ENCODE measurements around the gene NCR1.
"Not testable (repeated sequence)": the region's sequence is repeated elsewhere in the genome, so short reads cannot be mapped to it uniquely, and the experiment has no call there.

Gene NCR1

GRCh38 chr19:54905421-54905802, 536 bp upstream of the NCR1 start:
- DNase-seq = no peak
- intact Hi-C loops (cut with DNase I) = no loop called here

DNA sequence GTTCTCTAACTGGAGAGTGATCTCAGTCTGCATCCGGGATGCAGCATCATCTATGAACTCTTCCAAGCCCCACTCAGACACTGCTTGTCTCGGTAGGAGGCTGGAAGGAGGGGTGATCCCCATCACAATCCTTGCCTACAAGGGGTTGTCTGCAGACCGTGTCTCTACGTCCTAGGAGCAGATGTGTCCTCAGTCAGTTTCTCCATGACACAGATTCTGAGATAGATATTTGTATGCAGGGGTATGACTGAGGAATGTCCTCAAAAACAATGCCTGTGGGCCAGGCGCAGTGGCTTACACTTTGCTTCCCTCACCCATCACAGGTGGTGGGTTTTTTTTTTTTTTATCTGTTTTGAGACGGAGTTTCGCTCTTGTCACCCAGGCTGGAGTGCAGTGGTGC, 871 bp downstream of the NCR1 start:
- peak in 1 of 10 donors; percentile 1 for DNase-seq
- intact Hi-C loops (cut with DNase I) = no loop called here

DNA sequence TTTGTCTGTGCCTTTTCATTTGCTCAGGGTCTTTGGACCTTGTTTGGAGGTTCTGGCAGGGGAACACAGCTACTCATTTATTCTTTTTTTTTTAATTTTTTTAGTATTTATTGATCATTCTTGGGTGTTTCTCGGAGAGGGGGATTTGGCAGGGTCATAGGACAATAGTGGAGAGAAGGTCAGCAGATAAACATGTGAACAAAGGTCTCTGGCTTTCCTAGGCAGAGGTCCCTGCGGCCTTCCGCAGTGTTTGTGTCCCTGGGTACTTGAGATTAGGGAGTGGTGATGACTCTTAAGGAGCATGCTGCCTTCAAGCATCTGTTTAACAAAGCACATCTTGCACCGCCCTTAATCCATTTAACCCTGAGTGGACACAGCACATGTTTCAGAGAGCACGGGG, 2.0 kb downstream of the NCR1 start:
- DNase-seq; intact Hi-C loops (cut with DNase I): not testable (repeated sequence)

DNA sequence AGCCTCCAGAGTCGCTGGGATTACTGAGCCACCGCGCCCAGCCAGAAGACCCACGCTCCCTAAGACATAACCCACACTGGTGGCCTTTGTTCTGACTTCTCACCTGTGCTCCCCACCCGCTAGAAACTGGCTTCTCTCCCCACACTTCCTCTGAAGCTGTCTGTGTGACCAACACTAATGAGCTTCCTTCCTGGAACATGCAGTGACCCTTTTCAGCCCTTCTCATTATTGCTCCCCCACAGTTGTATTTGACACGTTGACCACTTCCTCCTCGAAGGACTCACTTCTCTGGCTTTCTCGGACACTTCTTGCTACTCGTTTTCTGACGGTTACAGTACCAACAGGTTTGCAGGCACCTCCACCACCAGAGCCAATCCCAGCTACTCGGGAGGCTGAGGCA, 10.9 kb downstream of the NCR1 start:
- peak in 2 of 10 donors; percentile 8 to 22 for DNase-seq
- intact Hi-C loops (cut with DNase I) = no loop called here

DNA sequence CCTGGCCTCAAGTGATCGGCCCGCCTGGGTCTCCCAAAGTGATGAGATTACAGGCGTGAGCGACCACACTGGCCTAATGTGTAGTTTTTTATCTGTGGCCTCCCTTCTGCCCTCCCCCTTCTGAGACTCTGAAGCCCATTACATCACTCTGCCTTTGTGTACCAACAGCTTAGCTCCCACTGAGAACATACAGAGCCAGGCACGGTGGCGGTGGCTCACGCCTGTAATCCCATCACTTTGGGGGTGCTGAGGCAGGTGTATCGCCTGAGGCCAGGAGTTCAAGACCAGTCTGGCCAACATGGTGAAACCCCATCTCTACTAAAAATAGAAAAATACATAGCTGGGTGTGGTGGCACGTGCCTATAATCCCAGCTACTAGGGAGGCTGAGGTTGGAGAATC, 12.6 kb downstream of the NCR1 start:
- DNase-seq = peak in 1 of 10 donors; percentile 27
- intact Hi-C loops (cut with DNase I) = no loop called here

GRCh38 chr19:54919646-54920563, 14.0 kb downstream of the NCR1 start:
- DNase-seq = peak in 2 of 10 donors; percentile 59 to 66
- intact Hi-C loops (cut with DNase I) = not testable (repeated sequence)

- DNase-seq = peak in 1 of 10 donors; percentile 0
- intact Hi-C loops (cut with DNase I) = no loop called here
These were observed 15.1 kb downstream of the NCR1 start for GRCh38 chr19:54921082-54921481.

DNA sequence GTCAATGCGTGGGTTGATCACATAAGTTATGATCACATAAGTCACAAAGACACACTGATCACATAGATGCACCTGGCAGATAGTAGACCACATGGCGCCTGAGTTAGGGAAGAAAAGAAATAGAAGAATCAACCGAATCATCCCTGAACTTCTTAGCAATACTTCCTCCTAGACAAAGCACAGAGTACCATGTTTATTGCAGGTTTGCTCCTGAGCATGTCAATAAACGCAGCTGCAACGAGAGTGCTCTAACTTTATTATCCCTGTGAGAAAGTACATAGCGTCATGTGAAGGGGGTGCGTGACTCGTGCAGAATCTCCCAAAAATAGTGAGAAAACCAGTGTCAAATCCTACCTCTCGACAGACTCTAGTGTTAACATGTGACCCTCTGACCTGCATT, 17.3 kb downstream of the NCR1 start:
- no peak for DNase-seq
- intact Hi-C loops (cut with DNase I) = no loop called here

GRCh38 chr19:54928299-54928698, 22.4 kb downstream of the NCR1 start:
- intact Hi-C loops (cut with DNase I) = no loop called here

DNA sequence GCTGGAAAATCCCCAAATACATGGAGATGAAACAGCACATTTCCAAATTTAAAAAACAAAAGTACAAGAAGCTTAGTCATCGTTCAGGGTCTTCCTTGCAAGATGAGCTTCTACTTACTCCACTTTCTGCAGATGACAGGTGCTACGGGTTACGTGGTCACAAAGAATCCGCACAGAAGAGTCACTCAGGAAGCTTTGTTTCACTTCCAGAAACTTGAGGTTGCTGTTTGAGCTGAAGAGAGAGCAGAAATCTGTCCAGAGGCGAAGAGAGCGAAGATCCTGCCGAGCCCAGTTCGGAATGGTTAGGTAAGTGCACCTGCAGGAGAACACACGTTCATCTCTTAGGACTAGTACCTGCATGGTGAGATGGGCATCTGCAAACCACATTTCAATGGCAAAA, 32.0 kb downstream of the NCR1 start:
- DNase-seq = no peak
- intact Hi-C loops (cut with DNase I) = no loop called here

More at GRCh38 chr19:54928299-54928698, 22.4 kb downstream of the NCR1 start:
- no peak for DNase-seq

- intact Hi-C loops (cut with DNase I) = no loop called here
These were observed 33.0 kb downstream of the NCR1 start for GRCh38 chr19:54938906-54939305.

GRCh38 chr19:54939538-54939937, 33.6 kb downstream of the NCR1 start:
- DNase-seq; intact Hi-C loops (cut with DNase I): not testable (repeated sequence)

More at GRCh38 chr19:54938906-54939305, 33.0 kb downstream of the NCR1 start:
- no peak for DNase-seq

GRCh38 chr19:54943772-54944361, 37.9 kb downstream of the NCR1 start:
- intact Hi-C loops (cut with DNase I); DNase-seq: not testable (repeated sequence)

- no peak for DNase-seq
- intact Hi-C loops (cut with DNase I) = no loop called here
These were observed 41.4 kb downstream of the NCR1 start, which contains the start of gene NLRP7 for GRCh38 chr19:54947381-54947780. NLRP7 (minus strand) TSS chr19:54947530.

GRCh38 chr19:54949412-54949811, 43.5 kb downstream of the NCR1 start:
- no peak for DNase-seq

DNA sequence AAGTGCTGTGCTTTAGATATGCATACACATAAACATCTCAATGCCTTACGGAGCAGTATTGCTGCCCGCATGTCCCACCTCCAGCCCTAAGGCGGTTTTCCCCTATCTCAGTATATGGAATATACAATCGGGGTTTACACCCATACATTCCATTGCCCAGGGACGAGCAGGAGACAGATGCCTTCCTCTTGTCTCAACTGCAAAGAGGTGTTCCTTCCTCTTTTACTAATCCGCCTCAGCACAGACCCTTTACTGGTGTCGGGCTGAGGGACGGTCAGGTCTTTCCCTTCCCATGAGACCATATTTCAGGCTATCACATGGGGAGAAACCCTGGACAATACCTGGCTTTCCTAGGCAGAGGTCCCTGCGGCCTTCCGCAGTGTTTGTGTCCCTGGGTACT, 44.6 kb downstream of the NCR1 start:
- intact Hi-C loops (cut with DNase I) = not testable (repeated sequence)

More at GRCh38 chr19:54949412-54949811, 43.5 kb downstream of the NCR1 start:
- intact Hi-C loops (cut with DNase I) = no loop called here

GRCh38 chr19:54952591-54953344, 46.8 kb downstream of the NCR1 start:
- intact Hi-C loops (cut with DNase I) = no loop called here
- DNase-seq = peak; percentile 11 to 93 (median 44)

More for the DNA sequence above, 44.6 kb downstream of the NCR1 start:
- not testable (repeated sequence) for DNase-seq

DNA sequence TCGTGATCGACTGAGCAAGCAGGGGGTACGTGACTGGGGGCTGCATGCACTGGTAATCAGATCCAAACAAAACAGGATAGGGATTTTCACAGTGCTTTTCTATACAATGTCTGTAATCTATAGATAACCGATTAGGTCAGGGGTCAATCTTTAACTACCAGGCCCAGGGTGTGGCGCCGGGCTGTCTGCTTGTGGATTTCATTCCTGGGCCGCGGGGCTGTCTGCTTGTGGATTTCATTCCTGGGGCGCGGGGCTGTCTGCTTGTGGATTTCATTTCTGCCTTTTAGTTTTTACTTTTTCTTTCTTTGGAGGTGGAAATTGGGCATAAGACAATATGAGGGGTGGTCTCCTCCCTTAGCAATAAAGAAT, 47.4 kb downstream of the NCR1 start:
- intact Hi-C loops (cut with DNase I); DNase-seq: not testable (repeated sequence)

GRCh38 chr19:54955376-54955775, 49.4 kb downstream of the NCR1 start:
- no peak for DNase-seq
- intact Hi-C loops (cut with DNase I) = no loop called here

DNA sequence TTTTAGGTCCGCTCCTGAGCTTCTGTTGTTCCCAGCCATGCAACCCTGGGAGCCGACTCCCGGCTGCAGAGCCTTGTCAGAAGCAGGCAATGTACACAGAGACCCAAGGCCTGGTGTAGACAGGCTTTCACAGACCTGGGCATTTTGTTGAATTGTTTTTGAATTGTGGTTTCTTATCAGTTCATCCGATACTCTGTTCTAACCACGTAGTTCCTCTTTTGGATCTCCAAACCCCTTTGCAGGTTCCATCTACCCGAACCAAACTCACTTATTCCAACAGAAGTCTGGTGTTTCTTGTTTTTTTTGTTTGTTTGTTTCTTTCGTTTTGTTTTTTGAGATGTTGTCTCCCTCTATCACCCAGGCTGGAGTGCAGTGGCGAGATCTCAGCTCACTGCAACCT, 53.9 kb downstream of the NCR1 start:
- DNase-seq = no peak
- intact Hi-C loops (cut with DNase I) = no loop called here

Data from posterior cingulate gyrus (tissue), 11 donors.